Thyroid gland (tissue), 4 donors: ENCODE results near the gene ARID5A.

Experiments used
- POLR2A ChIP-seq, 2 donors: fragments of 450-650 bp; IDR thresholded peaks; one replicate each; pipeline ENCODE4 v1.6.1; 2017; ENCODE audit warnings: antibody characterized with exemption in 2 of 2, mild to moderate bottlenecking in 2 of 2, moderate library complexity in 1 of 2
- TF ChIP-seq, protein P1 (sequence below), 6 experiments: fragments of 200-600 bp in 3 of 6; fragments of 450-650 bp in 3 of 6; sonication (generic) in 3 of 6; IDR thresholded peaks; one replicate each; pipeline ENCODE4 v1.5.1; 2016 to 2019; ENCODE audit warnings: antibody characterized with exemption in 6 of 6, mild to moderate bottlenecking in 2 of 6, inconsistent platforms in 1 of 6, moderate library complexity in 1 of 6

DNA sequence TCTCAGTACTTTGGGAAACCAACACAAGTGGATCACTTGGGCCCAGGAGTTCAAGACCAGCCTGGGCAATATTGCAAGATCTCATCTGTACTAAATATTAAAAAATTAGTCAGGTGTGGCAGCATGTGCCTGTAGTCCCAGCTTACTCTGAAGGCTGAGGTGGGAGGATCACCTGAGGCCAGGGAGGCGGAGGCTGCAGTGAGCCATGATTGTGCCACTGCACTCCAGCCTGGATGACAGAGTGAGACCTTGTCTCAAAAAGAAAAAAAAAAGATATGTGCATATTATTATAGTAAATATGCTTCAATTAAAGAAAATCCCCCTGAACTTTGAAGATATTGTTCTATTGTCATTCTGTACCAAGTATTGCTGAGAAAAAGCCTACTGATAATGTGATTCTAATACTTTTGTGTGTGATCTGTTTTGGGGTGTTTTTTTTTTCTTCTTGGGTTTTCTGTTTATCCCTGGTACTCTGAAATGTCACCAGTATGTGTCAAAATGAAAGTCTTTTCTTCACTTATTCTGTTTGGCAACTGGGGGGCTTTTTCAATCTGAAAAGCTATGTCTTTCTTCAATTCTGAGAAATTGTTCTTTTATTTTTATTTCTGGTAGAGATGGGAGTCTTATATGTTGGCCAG lies 44.6 kb upstream of the ARID5A start:
- TF ChIP-seq, protein P1, sequence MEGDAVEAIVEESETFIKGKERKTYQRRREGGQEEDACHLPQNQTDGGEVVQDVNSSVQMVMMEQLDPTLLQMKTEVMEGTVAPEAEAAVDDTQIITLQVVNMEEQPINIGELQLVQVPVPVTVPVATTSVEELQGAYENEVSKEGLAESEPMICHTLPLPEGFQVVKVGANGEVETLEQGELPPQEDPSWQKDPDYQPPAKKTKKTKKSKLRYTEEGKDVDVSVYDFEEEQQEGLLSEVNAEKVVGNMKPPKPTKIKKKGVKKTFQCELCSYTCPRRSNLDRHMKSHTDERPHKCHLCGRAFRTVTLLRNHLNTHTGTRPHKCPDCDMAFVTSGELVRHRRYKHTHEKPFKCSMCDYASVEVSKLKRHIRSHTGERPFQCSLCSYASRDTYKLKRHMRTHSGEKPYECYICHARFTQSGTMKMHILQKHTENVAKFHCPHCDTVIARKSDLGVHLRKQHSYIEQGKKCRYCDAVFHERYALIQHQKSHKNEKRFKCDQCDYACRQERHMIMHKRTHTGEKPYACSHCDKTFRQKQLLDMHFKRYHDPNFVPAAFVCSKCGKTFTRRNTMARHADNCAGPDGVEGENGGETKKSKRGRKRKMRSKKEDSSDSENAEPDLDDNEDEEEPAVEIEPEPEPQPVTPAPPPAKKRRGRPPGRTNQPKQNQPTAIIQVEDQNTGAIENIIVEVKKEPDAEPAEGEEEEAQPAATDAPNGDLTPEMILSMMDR (IDR thresholded peaks at IDR 0.05) = no peak
- no peak for TF ChIP-seq POLR2A (IDR thresholded peaks at IDR 0.05)
